ENCODE data around the gene CPEB3. TPM values are rescaled to one million over a fixed set of nuclear protein-coding genes. Genes with fewer than 3 reads are reported as not detected.

The CPEB3 gene
- total RNA-seq, 2 experiments from 2014 or later = 0.66 to 3.2 TPM

DNA sequence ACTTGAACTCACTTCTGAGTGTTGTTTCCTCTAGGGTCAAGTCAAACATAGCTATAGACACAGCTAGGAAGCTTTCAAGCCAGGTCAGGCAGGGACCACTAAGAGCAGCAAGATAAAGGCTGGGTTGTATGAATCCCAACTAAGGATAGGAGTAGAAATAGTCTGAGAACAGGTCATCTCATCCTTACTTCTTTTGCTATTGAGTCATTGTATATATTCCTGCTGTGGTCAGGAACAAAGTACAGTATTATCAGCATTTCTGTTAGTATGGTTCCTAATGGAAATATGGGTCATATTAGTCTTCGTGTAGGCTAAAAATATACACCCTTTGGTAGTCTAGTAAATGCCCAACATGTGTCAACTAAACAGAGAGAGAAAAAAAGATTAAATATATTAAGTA is 222.0 kb downstream of the CPEB3 start:
- BruUV-seq (replicated peaks) = no TSS peak

DNA sequence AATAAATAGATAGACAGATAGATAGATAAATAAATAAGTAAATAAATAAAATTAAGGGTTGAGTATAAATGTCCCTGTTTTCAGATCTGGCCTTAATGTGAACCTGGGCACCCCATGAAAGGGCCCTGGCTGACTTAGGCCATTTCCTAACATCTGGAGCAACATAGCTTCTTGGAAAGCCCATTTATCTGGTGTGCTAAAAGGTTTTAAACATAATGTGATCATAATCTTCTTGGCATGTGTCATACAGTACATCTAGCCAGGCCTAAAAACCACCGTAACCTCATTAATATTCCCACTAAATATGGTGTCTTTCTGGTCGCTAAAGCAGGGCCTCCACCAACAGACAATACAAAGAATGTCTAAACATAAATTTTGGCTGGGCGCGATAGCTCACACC is 224.5 kb downstream of the CPEB3 start:
- H3K9me3 ChIP-seq (ENCODE audit: low read length) = no peaks in the 10 kb centered on the region
- ChIA-PET POLR2A (interaction anchor here (0.6 kb wide), 1 partner anchor 30 kb away, joined by 3 read pairs; no protein-coding TSS in a partner anchor), CTCF (ENCODE audit: unreplicated experiment) (no interaction called here)
- H3K9me2 ChIP-seq (ENCODE audit: insufficient read depth, low read length) = no peaks in the 10 kb centered on the region
- H4K20me1 ChIP-seq (ENCODE audit: insufficient read depth, low read length) = no peaks in the 10 kb centered on the region; the same call in 1 of the 2 replicates
- no peak overlapping the region for H2AFZ ChIP-seq (ENCODE audit: low read length)
- no peak overlapping the region for H3K4me3 ChIP-seq (ENCODE audit: low read depth, low read length, poor library complexity, severe bottlenecking)
- no peak overlapping the region for H3K4me2 ChIP-seq (ENCODE audit: low read length)
- intact Hi-C loops (cut with micrococcal nuclease; ENCODE audit: unreplicated experiment) = no loop called here
- BruUV-seq (replicated peaks) = no TSS peak
- no peaks in the 10 kb centered on the region for H3K4me1 ChIP-seq (ENCODE audit: insufficient read depth, low read length, poor library complexity, severe bottlenecking)
- H3K36me3 ChIP-seq (ENCODE audit: insufficient read depth, low read length) = no peaks in the 10 kb centered on the region
- no peaks in the 10 kb centered on the region for H3K79me2 ChIP-seq (ENCODE audit: insufficient read depth, low read depth, low read length)
- DNase-seq (ENCODE audit: low spot score) = no peak
- TF ChIP-seq, protein P1, sequence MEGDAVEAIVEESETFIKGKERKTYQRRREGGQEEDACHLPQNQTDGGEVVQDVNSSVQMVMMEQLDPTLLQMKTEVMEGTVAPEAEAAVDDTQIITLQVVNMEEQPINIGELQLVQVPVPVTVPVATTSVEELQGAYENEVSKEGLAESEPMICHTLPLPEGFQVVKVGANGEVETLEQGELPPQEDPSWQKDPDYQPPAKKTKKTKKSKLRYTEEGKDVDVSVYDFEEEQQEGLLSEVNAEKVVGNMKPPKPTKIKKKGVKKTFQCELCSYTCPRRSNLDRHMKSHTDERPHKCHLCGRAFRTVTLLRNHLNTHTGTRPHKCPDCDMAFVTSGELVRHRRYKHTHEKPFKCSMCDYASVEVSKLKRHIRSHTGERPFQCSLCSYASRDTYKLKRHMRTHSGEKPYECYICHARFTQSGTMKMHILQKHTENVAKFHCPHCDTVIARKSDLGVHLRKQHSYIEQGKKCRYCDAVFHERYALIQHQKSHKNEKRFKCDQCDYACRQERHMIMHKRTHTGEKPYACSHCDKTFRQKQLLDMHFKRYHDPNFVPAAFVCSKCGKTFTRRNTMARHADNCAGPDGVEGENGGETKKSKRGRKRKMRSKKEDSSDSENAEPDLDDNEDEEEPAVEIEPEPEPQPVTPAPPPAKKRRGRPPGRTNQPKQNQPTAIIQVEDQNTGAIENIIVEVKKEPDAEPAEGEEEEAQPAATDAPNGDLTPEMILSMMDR (conservative IDR thresholded peaks at IDR 0.05; ENCODE audit: low read length) = no peak
- no peak for TF ChIP-seq EZH2phosphoT487 (IDR thresholded peaks at IDR 0.05; ENCODE audit: borderline replicate concordance, low read depth, low read length)
- no peak overlapping the region for H3K27ac ChIP-seq (ENCODE audit: low read depth, low read length, poor library complexity, severe bottlenecking)

More for the DNA sequence above, 222.0 kb downstream of the CPEB3 start:
- H3K36me3 ChIP-seq (ENCODE audit: insufficient read depth, low read length) = no peaks in the 10 kb centered on the region
- no peaks in the 10 kb centered on the region for H3K9me2 ChIP-seq (ENCODE audit: insufficient read depth, low read length)
- no peaks in the 10 kb centered on the region for H3K9me3 ChIP-seq (ENCODE audit: low read length)
- H3K4me2 ChIP-seq (ENCODE audit: low read length) = no peak overlapping the region
- no peaks in the 10 kb centered on the region; the same call in 1 of the 2 replicates for H4K20me1 ChIP-seq (ENCODE audit: insufficient read depth, low read length)
- H3K4me3 ChIP-seq (ENCODE audit: low read depth, low read length, poor library complexity, severe bottlenecking) = no peak overlapping the region
- ChIA-PET CTCF (ENCODE audit: unreplicated experiment) (no interaction called here), POLR2A (no interaction called here)
- no peak for DNase-seq (ENCODE audit: low spot score)
- no peaks in the 10 kb centered on the region for H3K79me2 ChIP-seq (ENCODE audit: insufficient read depth, low read depth, low read length)
- TF ChIP-seq, protein P1 (conservative IDR thresholded peaks at IDR 0.05; ENCODE audit: low read length) = no peak
- no peak for TF ChIP-seq EZH2phosphoT487 (IDR thresholded peaks at IDR 0.05; ENCODE audit: borderline replicate concordance, low read depth, low read length)
- intact Hi-C loops (cut with micrococcal nuclease; ENCODE audit: unreplicated experiment) = no loop called here
- H3K27ac ChIP-seq (ENCODE audit: low read depth, low read length, poor library complexity, severe bottlenecking) = no peak overlapping the region
- H3K4me1 ChIP-seq (ENCODE audit: insufficient read depth, low read length, poor library complexity, severe bottlenecking) = no peaks in the 10 kb centered on the region
- no peak overlapping the region for H2AFZ ChIP-seq (ENCODE audit: low read length)

DNA sequence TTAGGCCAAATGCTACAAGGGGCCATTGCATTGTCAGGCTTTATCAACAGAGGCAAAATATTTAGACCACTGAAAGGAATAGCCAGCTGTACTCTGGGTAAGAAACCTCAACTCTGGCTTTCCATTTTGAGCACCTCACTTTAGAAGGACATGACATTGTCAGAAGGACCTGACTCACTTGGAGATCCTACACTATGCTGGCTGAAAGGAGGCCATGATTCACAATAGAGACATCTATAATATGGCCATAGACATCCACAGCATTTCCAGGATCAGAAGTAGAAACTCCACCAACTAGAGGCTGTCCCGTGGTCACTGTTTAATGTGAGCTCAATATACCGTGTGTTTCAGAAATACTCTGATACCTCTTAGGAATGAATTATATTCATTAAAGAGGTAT is 226.4 kb downstream of the CPEB3 start:
- no peak for TF ChIP-seq EZH2phosphoT487 (IDR thresholded peaks at IDR 0.05; ENCODE audit: borderline replicate concordance, low read depth, low read length)
- TF ChIP-seq, protein P1 (conservative IDR thresholded peaks at IDR 0.05; ENCODE audit: low read length) = no peak
- no peaks in the 10 kb centered on the region for H3K79me2 ChIP-seq (ENCODE audit: insufficient read depth, low read depth, low read length)
- no peak overlapping the region for H3K4me2 ChIP-seq (ENCODE audit: low read length)
- intact Hi-C loops (cut with micrococcal nuclease; ENCODE audit: unreplicated experiment) = no loop called here
- H3K27ac ChIP-seq (ENCODE audit: low read depth, low read length, poor library complexity, severe bottlenecking) = no peak overlapping the region
- no TSS peak for BruUV-seq (replicated peaks)
- H4K20me1 ChIP-seq (ENCODE audit: insufficient read depth, low read length) = no peaks in the 10 kb centered on the region; the same call in 1 of the 2 replicates
- H3K9me2 ChIP-seq (ENCODE audit: insufficient read depth, low read length) = no peaks in the 10 kb centered on the region
- ChIA-PET CTCF (ENCODE audit: unreplicated experiment) (no interaction called here), POLR2A (interaction anchor here (0.5 kb wide), 1 partner anchor 61 kb away, joined by 3 read pairs; no protein-coding TSS in a partner anchor)
- no peaks in the 10 kb centered on the region for H3K36me3 ChIP-seq (ENCODE audit: insufficient read depth, low read length)
- no peak overlapping the region for H3K4me3 ChIP-seq (ENCODE audit: low read depth, low read length, poor library complexity, severe bottlenecking)
- H3K9me3 ChIP-seq (ENCODE audit: low read length) = no peaks in the 10 kb centered on the region
- no peak for DNase-seq (ENCODE audit: low spot score)
- no peaks in the 10 kb centered on the region for H3K4me1 ChIP-seq (ENCODE audit: insufficient read depth, low read length, poor library complexity, severe bottlenecking)
- H2AFZ ChIP-seq (ENCODE audit: low read length) = no peak overlapping the region
